ENCODE results near the gene RSBN1L. TPM values are rescaled to one million over a fixed set of nuclear protein-coding genes. Genes with fewer than 3 reads are reported as not detected.

The RSBN1L gene
- total RNA-seq, 5 donors from 2014 or later (not counting 1 experiment from before 2014, with no cell fraction given) = 27.1 to 35.9 (median 32.4) TPM

GRCh38 chr7:77786741-77787140, 90.5 kb downstream of the RSBN1L start:
- peaks cover 0 to 5% (median 0%) of the 10 kb centered on the region in 3 donors for H3K4me1 Mint-ChIP-seq
- peak overlapping the region in 1 of 2 donors; percentile 34 for H3K27ac Mint-ChIP-seq
- CTCF ChIA-PET = no interaction called here
- Histone ChIP-seq H3K9me3 (no peaks in the 10 kb centered on the region), H3K4me3 (ENCODE audit: control insufficient read depth in 1 of 2, extremely low read depth in 1 of 2, low read length in 1 of 2) (no peak overlapping the region), H3K27me3 (replicated peaks in 1 of 2; ENCODE audit: control insufficient read depth in 2 of 2, extremely low read depth in 1 of 2, insufficient read depth in 2 of 2, low read length in 1 of 2) (no peaks in the 10 kb centered on the region), H3K36me3 (ENCODE audit: control insufficient read depth in 2 of 2, extremely low read depth in 1 of 2, insufficient read depth in 1 of 2, low read length in 1 of 2) (peaks cover 6 to 9% of the 10 kb centered on the region in 2 donors), H3K27ac (ENCODE audit: low read length) (no peak overlapping the region), H3K4me1 (ENCODE audit: control insufficient read depth in 1 of 2, extremely low read depth in 1 of 2, insufficient read depth in 2 of 2, low read length in 2 of 2) (no peaks in the 10 kb centered on the region)
- H3K27me3 Mint-ChIP-seq = no peaks in the 10 kb centered on the region
- POLR2A ChIA-PET = no interaction called here
- H3K4me3 Mint-ChIP-seq = no peak overlapping the region
- no peak for DNase-seq
- H3K36me3 Mint-ChIP-seq = peaks cover 25% of the 10 kb centered on the region
- no peaks in the 10 kb centered on the region for H3K9me3 Mint-ChIP-seq
- no peak for ATAC-seq (replicated peaks in 1 of 4)

DNA sequence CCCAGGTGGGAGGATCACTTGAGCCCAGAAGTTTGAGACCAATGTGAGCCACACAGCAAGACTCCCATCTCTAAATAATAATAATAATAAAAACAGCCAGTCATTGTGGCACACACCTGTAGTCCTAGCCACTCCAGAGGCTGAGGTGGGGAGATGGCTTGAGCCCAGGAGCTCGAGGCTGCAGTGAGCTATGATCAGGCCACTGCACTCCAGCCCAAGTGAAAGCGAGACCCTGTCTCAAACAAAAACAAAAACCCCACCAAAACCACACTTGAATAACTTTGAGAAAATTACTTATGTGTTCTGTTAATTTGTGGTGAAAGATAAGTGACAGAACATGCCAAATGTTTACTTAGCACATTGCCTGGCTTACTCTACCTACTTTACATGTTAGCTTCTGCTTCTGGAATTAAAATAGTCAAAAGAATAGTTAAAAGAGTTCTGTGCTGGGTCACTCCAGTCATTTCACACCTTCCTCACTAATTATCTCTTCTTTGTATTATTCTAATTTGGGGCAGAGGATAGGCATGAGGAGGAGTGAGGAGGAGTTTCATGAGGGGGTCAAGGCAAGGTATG, 92.2 kb downstream of the RSBN1L start:
- Mint-ChIP-seq H3K27ac (peak overlapping the region; percentile 18 to 48), H3K4me3 (no peak overlapping the region)
- CTCF ChIA-PET = no interaction called here

GRCh38 chr7:77791336-77791735, 95.1 kb downstream of the RSBN1L start:
- H3K9me3 Mint-ChIP-seq = no peaks in the 10 kb centered on the region
- no peak overlapping the region for H3K4me3 Mint-ChIP-seq
- DNase-seq = no peak
- no peak for ATAC-seq (replicated peaks in 1 of 4)
- no peaks in the 10 kb centered on the region for H3K9me3 ChIP-seq
- peaks cover 18 to 25% (median 23%) of the 10 kb centered on the region in 3 donors for H3K4me1 Mint-ChIP-seq
- peaks cover 10% of the 10 kb centered on the region for H3K36me3 Mint-ChIP-seq
- H3K27me3 Mint-ChIP-seq = no peaks in the 10 kb centered on the region
- H3K4me1 ChIP-seq (ENCODE audit: control insufficient read depth in 1 of 2, extremely low read depth in 1 of 2, insufficient read depth in 2 of 2, low read length in 2 of 2) = peaks cover 0 to 3% of the 10 kb centered on the region in 2 experiments
- no peak overlapping the region for H3K4me3 ChIP-seq (ENCODE audit: control insufficient read depth in 1 of 2, extremely low read depth in 1 of 2, low read length in 1 of 2)
- no peaks in the 10 kb centered on the region for H3K27me3 ChIP-seq (replicated peaks in 1 of 2; ENCODE audit: control insufficient read depth in 2 of 2, extremely low read depth in 1 of 2, insufficient read depth in 2 of 2, low read length in 1 of 2)
- POLR2A ChIA-PET = no interaction called here
- H3K27ac Mint-ChIP-seq = no peak overlapping the region
- CTCF ChIA-PET = no interaction called here
- no CpG with 5 or more reads among the region's 6 CpGs for WGBS (ENCODE audit: insufficient coverage)
- H3K36me3 ChIP-seq (ENCODE audit: control insufficient read depth in 2 of 2, extremely low read depth in 1 of 2, insufficient read depth in 1 of 2, low read length in 1 of 2) = peaks cover 0 to 6% of the 10 kb centered on the region in 2 donors
- no peak overlapping the region for H3K27ac ChIP-seq (ENCODE audit: low read length)

More for the DNA sequence above, 92.2 kb downstream of the RSBN1L start:
- Mint-ChIP-seq H3K27me3 (no peaks in the 10 kb centered on the region), H3K4me1 (peaks cover 0 to 6% (median 0%) of the 10 kb centered on the region in 3 donors), H3K9me3 (no peaks in the 10 kb centered on the region), H3K36me3 (peaks cover 16% of the 10 kb centered on the region)
- WGBS (ENCODE audit: insufficient coverage) = 100% methylated on average over 1 of the region's 2 CpGs
- no peak for DNase-seq
- no peak for ATAC-seq (replicated peaks in 1 of 4)
- Histone ChIP-seq H3K4me3 (ENCODE audit: control insufficient read depth in 1 of 2, extremely low read depth in 1 of 2, low read length in 1 of 2) (no peak overlapping the region), H3K36me3 (ENCODE audit: control insufficient read depth in 2 of 2, extremely low read depth in 1 of 2, insufficient read depth in 1 of 2, low read length in 1 of 2) (peaks cover 6% of the 10 kb centered on the region in 2 donors), H3K27me3 (replicated peaks in 1 of 2; ENCODE audit: control insufficient read depth in 2 of 2, extremely low read depth in 1 of 2, insufficient read depth in 2 of 2, low read length in 1 of 2) (no peaks in the 10 kb centered on the region), H3K4me1 (ENCODE audit: control insufficient read depth in 1 of 2, extremely low read depth in 1 of 2, insufficient read depth in 2 of 2, low read length in 2 of 2) (no peaks in the 10 kb centered on the region), H3K9me3 (no peaks in the 10 kb centered on the region), H3K27ac (ENCODE audit: low read length) (no peak overlapping the region)
- POLR2A ChIA-PET = no interaction called here

GRCh38 chr7:77791956-77792355, 95.7 kb downstream of the RSBN1L start:
- WGBS (ENCODE audit: insufficient coverage) = no CpG with 5 or more reads among the region's 2 CpGs
- Histone ChIP-seq H3K4me1 (ENCODE audit: control insufficient read depth in 1 of 2, extremely low read depth in 1 of 2, insufficient read depth in 2 of 2, low read length in 2 of 2) (peaks cover 3 to 9% of the 10 kb centered on the region in 2 experiments), H3K36me3 (ENCODE audit: control insufficient read depth in 2 of 2, extremely low read depth in 1 of 2, insufficient read depth in 1 of 2, low read length in 1 of 2) (peaks cover 0 to 6% of the 10 kb centered on the region in 2 donors), H3K27ac (ENCODE audit: low read length) (no peak overlapping the region), H3K27me3 (replicated peaks in 1 of 2; ENCODE audit: control insufficient read depth in 2 of 2, extremely low read depth in 1 of 2, insufficient read depth in 2 of 2, low read length in 1 of 2) (no peaks in the 10 kb centered on the region), H3K9me3 (no peaks in the 10 kb centered on the region), H3K4me3 (ENCODE audit: control insufficient read depth in 1 of 2, extremely low read depth in 1 of 2, low read length in 1 of 2) (no peak overlapping the region)
- ChIA-PET CTCF (no interaction called here), POLR2A (no interaction called here)
- DNase-seq = no peak
- Mint-ChIP-seq H3K36me3 (peaks cover 10% of the 10 kb centered on the region), H3K27me3 (no peaks in the 10 kb centered on the region), H3K9me3 (no peaks in the 10 kb centered on the region), H3K27ac (peak overlapping the region in 1 of 2 donors; percentile 22), H3K4me1 (peaks cover 25 to 31% (median 29%) of the 10 kb centered on the region in 3 donors), H3K4me3 (no peak overlapping the region)
- ATAC-seq (replicated peaks in 1 of 4) = no peak

GRCh38 chr7:77794000-77794399, 97.7 kb downstream of the RSBN1L start:
- no peaks in the 10 kb centered on the region for H3K27me3 Mint-ChIP-seq
- DNase-seq (no peak), ATAC-seq (replicated peaks in 1 of 4) (no peak)
- Histone ChIP-seq H3K27ac (ENCODE audit: low read length) (no peak overlapping the region), H3K9me3 (no peaks in the 10 kb centered on the region), H3K4me1 (ENCODE audit: control insufficient read depth in 1 of 2, extremely low read depth in 1 of 2, insufficient read depth in 2 of 2, low read length in 2 of 2) (peaks cover 7 to 17% of the 10 kb centered on the region in 2 experiments), H3K4me3 (ENCODE audit: control insufficient read depth in 1 of 2, extremely low read depth in 1 of 2, low read length in 1 of 2) (no peak overlapping the region), H3K27me3 (replicated peaks in 1 of 2; ENCODE audit: control insufficient read depth in 2 of 2, extremely low read depth in 1 of 2, insufficient read depth in 2 of 2, low read length in 1 of 2) (no peaks in the 10 kb centered on the region), H3K36me3 (ENCODE audit: control insufficient read depth in 2 of 2, extremely low read depth in 1 of 2, insufficient read depth in 1 of 2, low read length in 1 of 2) (peaks cover 0 to 6% of the 10 kb centered on the region in 2 donors)
- H3K36me3 Mint-ChIP-seq = peaks cover 10% of the 10 kb centered on the region
- H3K9me3 Mint-ChIP-seq = no peaks in the 10 kb centered on the region
- ChIA-PET POLR2A (interaction anchor here in 1 of 2 donors (0.7 kb wide), 1 partner anchor 9 kb away, joined by 3 read pairs; no protein-coding TSS in a partner anchor), CTCF (no interaction called here)
- no peak overlapping the region for H3K4me3 Mint-ChIP-seq
- H3K27ac Mint-ChIP-seq = peak overlapping the region in 1 of 2 donors; percentile 8
- H3K4me1 Mint-ChIP-seq = peaks cover 37 to 43% (median 39%) of the 10 kb centered on the region in 3 donors
- 100% methylated on average over 1 of the region's 4 CpGs for WGBS (ENCODE audit: insufficient coverage)

DNA sequence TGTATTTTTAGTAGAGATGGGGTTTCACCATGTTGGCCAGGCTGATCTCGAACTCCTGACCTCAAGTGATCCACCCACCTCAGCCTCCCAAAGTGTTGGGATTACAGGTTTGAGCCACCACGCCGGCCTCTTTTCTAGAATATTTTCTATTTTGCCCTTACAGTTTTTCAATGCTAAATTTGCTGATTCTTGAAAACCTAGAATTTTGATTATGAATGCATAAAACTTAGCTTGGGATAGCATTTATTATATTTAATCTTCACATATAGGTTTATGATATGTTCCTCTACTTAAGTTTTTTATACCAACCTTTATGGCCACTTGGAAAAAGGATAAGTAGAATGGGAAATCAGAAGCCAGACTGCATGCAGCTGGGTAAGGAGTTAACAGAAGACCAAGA, 99.8 kb downstream of the RSBN1L start:
- Histone ChIP-seq H3K9me3 (no peaks in the 10 kb centered on the region), H3K36me3 (ENCODE audit: control insufficient read depth in 2 of 2, extremely low read depth in 1 of 2, insufficient read depth in 1 of 2, low read length in 1 of 2) (peaks cover 0 to 6% of the 10 kb centered on the region in 2 donors), H3K27me3 (replicated peaks in 1 of 2; ENCODE audit: control insufficient read depth in 2 of 2, extremely low read depth in 1 of 2, insufficient read depth in 2 of 2, low read length in 1 of 2) (no peaks in the 10 kb centered on the region), H3K4me1 (ENCODE audit: control insufficient read depth in 1 of 2, extremely low read depth in 1 of 2, insufficient read depth in 2 of 2, low read length in 2 of 2) (peaks cover 15 to 23% of the 10 kb centered on the region in 2 experiments), H3K4me3 (ENCODE audit: control insufficient read depth in 1 of 2, extremely low read depth in 1 of 2, low read length in 1 of 2) (no peak overlapping the region), H3K27ac (ENCODE audit: low read length) (no peak overlapping the region)
- Mint-ChIP-seq H3K4me3 (peak overlapping the region; percentile 52 to 99 (median 98)), H3K4me1 (peaks cover 53 to 59% (median 55%) of the 10 kb centered on the region in 3 donors), H3K9me3 (no peaks in the 10 kb centered on the region), H3K27ac (peak overlapping the region; percentile 42 to 44), H3K27me3 (no peaks in the 10 kb centered on the region), H3K36me3 (peaks cover 10% of the 10 kb centered on the region)
- DNase-seq (no peak), ATAC-seq (replicated peaks in 1 of 4) (no peak)
- WGBS (ENCODE audit: insufficient coverage) = no CpG with 5 or more reads among the region's 3 CpGs
- POLR2A ChIA-PET = no interaction called here
- CTCF ChIA-PET = no interaction called here

Measured in T-cell (primary cell).